ENCODE measurements around the gene MYO18B.

MYO18B gene

DNA sequence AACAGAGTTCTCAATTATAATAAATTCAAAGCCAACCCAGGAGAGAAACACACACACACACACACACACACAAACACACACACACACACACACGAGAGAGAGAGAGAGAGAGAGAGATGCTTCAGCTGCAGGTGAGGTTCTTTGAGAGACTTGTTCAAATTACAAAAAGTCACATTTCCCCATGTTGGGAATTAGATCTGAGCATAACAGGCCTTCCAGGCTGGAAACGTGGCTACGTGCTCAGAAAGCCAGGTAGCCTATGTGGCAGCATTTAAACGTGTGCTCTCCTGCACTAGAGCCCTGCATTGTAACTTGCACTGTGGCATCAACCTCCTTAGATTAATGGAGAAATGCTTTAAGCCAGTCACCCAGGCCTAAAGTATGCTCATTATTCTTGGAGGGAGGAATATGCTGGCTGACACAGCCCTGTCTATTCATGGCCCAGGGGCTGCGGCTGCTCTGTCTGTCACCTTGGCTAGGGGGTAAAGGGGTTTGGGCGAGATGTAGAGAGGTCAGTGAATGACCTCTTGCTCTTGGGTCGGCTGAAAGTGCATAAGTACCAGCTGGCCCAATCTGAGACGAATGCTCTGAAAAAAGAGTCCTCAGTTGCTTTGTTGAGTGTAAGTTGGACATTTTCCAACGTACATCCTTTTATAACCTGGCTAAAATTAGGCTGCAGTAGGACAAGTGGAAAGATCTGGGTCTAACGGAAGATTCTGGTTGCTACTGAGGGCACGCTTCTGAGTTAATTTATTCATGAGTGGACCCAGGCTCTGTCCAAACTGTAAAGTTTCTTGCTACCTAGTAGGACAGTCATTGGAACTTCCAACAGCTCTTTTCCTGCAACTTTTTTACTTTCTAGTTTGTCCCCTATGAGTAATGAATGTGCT is 256.1 kb downstream of the MYO18B start:
- DNase-seq (ENCODE audit: low spot score), result no peak

DNA sequence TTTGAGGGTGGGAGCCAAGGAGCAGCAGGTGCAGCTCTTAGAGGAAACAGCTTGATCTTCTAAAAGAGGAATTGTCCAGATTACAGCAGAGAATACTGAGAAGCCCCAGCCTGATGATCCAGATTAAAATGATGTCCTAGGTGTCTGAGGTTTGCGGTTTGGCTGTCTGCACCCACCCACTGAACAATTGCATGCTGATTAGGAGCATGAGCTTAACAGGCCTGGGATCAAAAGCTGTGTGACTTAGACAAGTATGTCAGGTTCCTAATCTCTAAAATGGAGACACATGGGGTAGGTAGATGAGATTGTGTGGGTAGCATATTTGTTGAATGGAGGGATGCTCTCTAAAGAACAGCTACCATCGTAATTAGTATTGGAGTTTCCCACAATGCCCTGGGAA is 260.5 kb downstream of the MYO18B start:
- DNase-seq (ENCODE audit: low spot score), result no peak

DNA sequence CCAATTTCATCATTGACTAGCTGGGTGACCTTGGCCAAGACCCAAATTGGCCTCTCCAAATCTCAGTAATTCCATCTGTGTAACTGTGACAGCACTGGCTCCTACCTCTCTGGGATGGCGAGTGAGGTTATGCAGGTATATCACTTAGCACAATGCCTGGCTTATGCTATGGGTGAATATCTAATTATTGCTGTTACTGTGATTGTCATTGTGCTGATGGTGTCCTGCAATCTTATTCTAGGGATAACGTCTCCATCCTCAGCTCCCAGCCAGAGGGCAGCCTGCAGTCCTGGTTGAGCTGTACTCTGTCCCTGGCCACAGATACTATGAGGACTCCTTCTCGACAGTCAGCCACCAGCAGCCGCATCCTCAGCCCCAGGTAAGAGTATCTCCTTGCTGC is 262.5 kb downstream of the MYO18B start:
- DNase-seq (ENCODE audit: low spot score), result no peak

DNA sequence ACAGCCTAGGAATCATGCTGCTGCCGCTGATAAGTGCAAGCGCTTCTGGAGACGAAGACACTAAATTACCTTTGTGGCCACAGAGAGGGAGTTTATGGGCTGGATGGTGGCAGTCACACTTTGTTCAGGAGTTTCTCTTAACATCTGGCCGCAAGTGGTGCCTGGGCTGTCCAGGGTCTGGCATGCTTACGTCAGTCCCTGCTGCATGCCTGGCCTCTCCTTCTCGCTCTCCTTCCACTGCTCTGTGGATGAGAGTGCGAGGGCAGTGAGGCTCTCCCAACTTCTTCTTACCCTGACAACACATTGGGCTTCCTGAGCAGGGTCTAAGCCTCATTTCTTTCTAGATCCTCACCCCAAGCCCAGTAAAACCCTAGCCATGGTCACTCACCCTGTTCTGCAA is 266.6 kb downstream of the MYO18B start:
- no peak for DNase-seq (ENCODE audit: low spot score)

DNA sequence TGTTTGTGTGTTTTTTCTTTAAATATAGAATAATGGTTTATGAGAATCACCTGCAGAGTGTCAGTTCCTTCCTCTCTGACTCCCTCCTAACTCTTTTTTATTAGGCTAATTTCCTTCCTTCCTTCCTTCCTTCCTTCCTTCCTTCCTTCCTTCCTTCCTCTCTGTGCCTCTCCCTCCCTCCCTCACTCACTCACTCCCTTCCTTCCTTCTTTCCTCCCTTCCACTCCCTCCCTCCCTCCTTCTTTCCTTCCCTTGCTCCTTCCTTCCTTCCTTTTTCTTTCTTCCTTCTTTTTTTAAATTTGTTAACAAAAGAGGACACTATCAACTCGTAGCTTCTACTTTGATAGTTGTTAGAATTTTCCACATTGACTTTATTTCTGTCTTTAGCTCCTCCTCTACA is 274.9 kb downstream of the MYO18B start:
- DNase-seq (ENCODE audit: low spot score), result no peak

DNA sequence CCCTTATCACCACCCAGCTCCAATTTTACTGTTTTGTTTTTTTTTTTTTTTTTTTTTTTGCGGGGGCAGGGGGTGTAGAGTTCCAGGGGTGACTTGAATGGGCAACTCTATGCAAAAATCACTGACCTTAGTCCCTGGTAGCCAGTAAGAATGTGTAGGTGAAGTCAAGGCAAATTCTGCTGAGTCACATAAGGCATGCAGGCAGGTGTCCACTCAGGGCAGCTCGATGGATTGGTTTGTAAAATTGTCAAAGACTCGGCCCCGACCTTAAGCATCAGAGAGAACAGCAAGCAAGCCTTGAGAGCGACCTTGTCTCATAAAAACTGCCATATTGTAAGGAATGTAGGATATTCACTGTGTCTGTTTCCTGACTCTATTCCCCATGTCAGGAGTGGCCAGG is 275.9 kb downstream of the MYO18B start:
- DNase-seq (ENCODE audit: low spot score), result no peak

DNA sequence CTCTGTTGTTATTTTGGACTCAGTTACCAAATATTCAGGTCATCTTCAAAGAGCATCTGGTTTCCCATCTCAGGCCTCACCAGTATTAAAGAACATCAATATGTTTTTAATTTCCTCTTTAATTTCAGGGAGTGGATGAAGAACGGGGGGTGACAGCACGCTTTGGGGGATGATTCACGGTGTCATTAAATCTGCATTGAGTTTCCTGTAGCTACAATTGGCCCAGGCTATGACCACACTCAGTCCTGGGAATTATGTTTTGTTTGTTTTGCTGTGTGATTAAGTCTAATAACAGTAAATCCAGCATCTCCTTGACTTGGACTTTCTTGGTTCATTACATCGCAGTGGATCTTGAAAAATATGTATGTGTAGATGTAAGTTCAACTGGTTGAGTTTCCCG is 277.6 kb downstream of the MYO18B start:
- DNase-seq (ENCODE audit: low spot score), result no peak

DNA sequence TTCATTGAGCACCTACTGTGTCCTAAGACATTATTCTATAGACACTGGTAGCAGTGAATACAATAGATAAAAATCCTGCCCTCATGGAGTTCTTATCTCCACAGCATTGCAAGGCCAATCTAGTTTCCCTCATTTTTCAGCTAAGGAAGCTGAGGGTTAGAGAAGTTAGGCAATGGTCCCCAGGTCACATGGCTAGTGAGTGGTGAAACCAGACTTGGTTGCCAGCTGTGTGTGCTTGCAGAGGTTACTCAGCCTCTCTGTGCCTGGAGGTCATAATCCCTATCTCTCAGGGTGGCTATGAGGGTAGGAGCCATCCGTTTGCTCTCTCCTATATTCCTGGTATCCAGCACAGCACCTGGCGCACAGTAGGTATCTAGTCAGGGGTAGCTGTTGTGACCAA is 279.5 kb downstream of the MYO18B start:
- no peak for DNase-seq (ENCODE audit: low spot score)

DNA sequence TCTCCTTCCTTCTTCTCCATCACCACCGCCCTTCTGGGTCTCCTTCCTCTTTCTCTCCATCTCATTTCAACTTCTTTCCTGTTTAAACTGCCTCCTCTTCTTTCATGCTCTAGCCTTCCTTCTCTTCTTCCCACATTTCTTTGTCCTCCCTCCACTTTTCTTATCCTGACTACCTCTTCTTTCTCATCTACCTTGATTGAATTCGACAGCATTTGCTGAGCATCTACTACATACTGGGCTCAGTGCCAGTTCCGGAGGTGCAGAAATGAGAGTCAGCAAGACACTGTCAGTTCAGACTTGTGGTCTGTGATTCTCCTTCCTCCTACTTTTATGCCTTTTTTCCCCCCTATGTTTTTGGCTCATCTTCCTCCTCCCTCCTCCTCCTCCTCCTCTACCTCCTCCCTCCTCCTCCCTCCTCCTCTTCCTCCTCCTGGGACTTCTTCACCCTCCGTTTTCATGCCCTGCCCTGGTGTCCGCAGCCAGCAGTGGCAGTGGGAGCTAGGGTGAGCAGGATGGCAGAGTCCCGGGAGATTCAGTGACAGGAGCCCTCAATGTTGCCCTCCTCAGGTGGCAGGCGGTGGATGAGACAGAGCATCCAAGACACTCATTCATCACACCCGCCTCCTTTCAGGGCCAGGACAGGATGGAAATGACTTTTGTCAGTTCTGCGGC is 281.3 kb downstream of the MYO18B start:
- no peak for DNase-seq (ENCODE audit: low spot score)

DNA sequence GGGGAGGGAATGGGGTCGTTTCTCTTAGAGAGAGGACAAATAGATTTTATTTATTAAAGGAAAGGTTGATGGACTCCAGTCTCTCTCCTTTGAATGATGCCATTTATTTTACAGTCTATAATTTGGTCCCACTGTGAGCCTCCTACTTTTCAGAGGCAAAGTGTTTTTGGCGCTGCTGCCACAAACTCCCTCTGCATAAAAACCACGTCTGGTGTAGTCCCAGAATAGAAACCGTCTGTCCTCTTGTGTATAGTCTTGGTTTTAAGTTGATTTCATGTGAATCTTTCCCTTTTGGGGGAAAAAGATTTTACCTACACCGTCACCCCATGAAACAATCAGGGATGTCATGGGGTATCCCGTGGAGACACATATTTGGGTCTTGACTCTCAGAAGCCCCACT is 283.6 kb downstream of the MYO18B start:
- DNase-seq (ENCODE audit: low spot score), result no peak

DNA sequence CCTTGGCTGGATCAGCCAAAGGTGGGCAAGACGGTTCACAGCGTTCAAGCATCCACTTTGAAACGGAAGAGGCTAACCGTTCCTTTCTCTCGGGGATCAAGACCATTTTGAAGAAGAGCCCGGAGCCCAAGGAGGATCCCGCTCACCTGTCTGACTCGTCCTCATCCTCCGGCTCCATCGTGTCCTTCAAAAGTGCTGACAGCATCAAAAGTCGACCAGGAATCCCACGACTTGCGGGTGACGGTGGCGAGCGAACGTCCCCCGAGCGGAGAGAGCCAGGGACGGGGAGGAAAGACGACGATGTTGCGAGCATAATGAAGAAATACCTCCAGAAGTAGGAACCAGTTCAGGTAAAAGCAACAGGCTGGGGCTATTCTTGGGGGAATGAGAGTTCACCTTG is 285.4 kb downstream of the MYO18B start:
- DNase-seq (ENCODE audit: low spot score), result no peak

DNA sequence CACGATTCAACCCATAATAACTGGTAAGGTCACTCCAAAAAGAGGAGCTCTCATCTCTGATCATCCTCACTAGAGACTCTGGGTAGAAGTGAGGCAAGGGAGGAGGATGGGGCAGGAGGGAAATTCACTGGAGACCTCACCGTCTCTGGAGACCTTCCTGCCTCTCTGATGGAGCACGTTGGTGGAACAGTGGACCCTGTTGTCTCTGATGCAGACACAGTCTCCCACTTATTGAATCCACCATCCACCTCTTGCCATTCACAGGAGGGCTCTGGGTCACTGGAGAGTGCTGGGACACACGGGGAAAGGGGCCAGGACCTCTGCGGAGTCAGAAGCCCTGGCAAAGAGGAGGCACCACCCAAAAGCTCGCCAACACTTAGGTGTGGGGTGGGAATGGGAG is 289.7 kb downstream of the MYO18B start:
- DNase-seq (ENCODE audit: low spot score), result no peak

DNA sequence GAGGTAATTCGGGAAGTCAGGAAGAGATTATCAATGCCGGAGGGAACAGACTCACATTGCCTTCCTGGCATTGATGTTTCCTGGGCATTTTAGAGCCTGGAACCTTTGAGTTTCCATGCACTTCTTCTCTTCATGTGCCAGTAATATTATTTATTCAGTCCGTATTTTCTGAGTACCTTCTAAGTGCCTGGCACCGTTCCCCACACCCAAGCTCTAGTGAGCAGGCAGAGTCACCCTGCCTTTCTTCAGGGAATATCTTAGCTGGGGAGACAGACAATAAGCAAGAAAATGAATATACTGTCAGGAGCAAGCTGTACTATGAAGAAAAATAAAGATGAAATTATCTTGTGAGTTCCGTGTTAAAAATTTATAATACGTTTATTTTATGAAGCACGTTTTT is 291.1 kb downstream of the MYO18B start:
- DNase-seq (ENCODE audit: low spot score), result no peak

DNA sequence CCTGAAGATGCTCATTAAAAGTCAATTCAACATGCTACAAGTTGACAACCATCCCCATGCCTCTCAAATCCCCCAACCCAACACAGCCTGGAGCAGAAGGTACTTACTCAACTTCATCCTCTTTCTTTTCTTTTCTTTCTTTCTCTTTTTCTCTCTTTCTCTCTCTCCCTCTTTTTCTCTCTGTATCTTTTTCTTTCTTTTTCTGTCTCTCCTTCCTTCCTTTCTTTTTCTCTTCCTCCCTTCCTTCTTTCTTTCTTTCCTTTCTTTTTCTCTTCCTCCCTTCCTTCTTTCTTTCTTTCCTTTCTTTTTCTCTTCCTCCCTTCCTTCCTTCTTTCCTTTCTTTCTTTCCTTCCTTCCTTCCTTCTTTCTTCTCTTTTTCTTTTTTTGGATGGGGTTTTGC is 291.6 kb downstream of the MYO18B start:
- no peak for DNase-seq (ENCODE audit: low spot score)

DNA sequence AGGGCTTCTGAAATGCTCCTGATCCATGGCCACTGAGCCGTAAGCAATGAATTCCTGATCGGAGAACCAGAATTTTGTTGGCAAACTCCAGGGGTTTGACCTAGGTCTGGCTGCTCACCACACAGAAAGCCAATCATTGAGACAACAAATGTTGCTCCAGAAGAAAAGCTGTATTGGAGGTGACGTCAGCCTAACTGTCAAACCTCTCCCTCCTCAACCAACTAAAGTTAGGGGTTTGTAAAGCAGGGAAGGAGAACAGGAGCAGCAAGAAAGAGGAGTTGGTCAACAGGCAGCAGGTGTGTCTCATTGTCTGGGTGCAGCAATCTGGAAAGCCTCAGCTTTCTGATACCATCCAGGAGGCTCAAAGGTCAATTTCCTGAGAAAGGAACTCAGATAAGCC is 293.5 kb downstream of the MYO18B start:
- no peak for DNase-seq (ENCODE audit: low spot score)

DNA sequence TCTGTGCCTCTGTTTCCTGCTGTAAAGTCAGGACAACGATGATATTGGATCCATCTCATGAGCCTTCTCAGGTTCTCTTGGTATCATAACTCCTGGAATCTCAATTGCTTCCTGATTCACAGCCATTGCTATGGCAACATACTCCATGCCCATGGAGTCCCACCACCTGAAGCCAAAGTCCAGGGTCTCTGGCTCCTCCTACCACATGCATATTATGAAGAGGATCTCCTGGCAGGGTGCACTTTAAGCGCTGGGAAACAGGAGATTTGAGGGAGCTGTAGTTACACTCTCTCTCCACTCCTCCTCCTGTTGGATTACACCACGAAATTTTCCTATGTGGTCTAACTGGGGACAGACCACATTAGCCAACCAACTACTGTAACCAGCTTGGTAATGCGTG is 296.4 kb downstream of the MYO18B start:
- DNase-seq (ENCODE audit: low spot score), result no peak

DNA sequence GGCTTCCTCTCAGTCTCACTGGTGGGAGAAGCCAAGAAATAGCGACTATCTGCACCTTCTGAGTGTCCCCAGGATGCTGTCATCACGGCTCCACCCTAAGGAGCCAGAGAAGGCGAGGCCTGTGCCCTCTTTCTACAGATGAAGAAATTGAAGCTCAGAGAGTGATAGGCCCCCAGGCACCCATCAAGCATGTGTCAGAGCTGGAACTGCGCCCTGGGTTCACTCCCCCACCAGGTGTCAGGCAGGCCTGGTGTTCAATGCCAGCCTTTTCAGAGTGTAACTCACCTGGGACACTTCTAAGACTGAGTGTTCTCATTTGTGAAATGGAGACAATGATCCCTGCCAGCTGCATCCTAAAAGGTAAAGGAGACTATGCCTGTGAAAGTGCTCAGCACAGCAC is 299.9 kb downstream of the MYO18B start:
- no peak for DNase-seq (ENCODE audit: low spot score)

DNA sequence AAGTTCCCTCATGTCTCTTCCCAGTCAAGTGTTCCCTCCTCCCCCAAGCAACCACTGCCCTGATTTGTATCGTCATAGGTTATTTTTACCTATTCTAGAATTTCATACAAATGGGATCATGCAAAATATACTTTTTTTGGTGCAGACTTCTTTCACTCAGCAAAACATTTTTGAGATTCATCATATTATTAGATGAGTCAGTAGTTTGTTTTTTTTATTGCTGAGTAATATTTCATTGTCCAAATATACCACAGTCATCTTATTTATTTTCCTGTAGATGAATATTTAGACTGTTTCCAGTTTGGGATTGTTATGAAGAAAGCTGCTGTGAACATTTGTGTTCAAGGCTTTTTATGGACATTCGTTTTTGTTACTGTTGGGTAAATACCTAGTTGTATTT is 301.0 kb downstream of the MYO18B start:
- DNase-seq (ENCODE audit: low spot score), result no peak

DNA sequence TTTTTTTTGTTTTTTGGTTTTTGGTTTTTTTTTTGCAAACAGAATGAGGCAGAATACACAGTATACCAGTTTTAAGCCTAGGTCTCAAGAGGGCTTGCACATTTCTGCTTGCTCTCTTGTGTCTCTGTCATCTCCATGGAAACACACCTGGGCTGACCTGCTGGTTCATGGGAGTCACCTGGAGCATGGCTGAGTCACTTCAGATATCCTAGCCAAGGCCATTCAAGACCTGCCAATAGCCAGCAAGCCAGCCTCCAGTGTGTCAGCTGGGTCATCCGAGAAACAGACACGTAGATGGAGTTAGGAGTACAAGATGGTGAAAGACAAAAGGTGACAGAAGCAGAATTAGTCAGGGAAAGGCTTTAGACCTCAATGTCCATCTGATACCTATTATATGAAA is 303.1 kb downstream of the MYO18B start:
- no peak for DNase-seq (ENCODE audit: low spot score)

DNA sequence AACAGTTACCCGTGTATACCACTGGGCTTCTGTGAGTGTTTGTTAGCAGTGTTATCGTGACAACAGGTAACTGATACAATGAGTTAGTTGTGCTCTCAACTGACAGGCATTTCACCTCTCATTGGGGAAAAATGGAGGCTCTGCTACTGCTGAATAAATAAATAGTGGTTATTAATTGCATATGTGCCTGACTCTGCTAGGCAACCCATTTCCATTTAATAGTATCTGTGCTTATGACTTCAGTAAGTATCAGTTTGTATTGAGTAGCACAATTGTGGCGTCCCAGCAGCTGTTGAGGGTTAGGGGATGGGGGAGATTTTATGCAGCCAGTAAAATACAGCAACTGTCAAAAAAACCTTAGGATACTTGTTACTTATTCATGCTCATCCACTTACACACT is 303.9 kb downstream of the MYO18B start:
- DNase-seq (ENCODE audit: low spot score), result no peak

DNA sequence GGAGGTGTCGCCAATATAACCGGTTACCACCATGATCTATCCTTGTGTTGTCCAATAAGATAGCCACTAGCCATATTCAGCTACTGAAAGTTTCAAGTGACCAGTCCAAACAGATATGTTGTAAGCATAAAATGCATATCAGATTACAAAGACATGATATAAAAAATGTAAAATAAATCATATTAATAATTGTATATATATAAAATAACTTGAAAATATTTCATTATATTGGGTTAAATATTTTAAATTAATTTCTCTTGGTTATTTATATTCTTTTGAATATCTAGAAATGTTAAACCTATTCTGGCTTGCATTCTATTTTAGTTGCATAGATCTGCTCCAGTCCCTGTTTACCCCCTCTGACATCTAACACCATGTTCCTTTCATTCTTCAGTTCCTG is 305.5 kb downstream of the MYO18B start:
- DNase-seq (ENCODE audit: low spot score), result no peak

DNA sequence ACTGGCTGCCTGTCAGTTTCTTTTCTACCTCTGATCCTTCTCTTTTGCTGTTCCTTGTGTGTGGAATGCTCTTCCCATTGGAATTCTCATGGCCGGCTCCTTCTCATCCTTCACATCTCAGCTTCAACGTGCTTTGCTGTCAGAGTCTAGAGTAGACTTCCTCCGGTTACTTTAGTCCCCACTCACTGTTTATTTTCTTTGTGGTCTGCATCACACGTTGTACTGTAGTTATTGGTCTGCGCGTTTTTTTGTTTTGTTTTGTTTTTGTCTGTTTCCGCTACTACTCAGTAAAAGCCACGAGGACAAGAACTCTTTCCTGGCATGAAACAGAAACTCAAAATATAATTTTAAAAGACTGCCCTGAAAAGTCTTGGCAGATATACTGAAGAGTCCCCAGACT is 305.9 kb downstream of the MYO18B start:
- no peak for DNase-seq (ENCODE audit: low spot score)

DNA sequence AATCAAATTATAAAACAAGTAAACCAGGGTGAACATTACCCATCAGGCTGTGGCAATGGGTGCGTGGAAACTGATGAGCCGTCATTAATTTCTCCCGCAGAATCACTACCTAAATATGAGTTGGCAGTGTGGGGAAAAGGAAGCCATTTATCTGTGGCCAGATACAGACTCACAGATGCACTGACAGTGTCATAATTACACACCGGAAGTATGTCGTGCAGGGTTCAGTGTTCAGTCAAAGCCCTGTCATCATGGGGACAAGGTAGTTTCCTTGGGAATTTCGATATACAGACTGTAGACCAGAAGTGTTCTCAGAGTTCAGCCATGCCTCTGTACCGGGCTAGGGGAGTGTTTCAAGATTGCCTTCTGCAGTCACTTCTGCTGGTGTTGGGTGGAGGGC is 308.1 kb downstream of the MYO18B start:
- DNase-seq (ENCODE audit: low spot score), result no peak
